Right lobe of liver (tissue), 4 donors: ENCODE results near the gene PEPD.

Experiments
- POLR2A ChIP-seq: fragments of 450-650 bp; IDR thresholded peaks from one replicate; pipeline ENCODE4 v1.6.1; 2017; ENCODE audit warnings: antibody characterized with exemption, mild to moderate bottlenecking
- TF ChIP-seq, protein P1 (sequence below), 4 donors: fragments of 200-600 bp in 3 of 4; fragments of 450-650 bp in 1 of 4; IDR thresholded peaks; one replicate each; pipeline versions ENCODE4 v1.5.1 to v1.8.0; 2016 to 2022; ENCODE audit warnings: antibody characterized with exemption in 4 of 4, mild to moderate bottlenecking in 2 of 4
- donor health status: DM: no; HTN: no; CAD: no.
- donor health status: DM: no; HTN: no; CAD: no.
- donor health status: DM: no; HTN: yes; CAD: no.

DNA sequence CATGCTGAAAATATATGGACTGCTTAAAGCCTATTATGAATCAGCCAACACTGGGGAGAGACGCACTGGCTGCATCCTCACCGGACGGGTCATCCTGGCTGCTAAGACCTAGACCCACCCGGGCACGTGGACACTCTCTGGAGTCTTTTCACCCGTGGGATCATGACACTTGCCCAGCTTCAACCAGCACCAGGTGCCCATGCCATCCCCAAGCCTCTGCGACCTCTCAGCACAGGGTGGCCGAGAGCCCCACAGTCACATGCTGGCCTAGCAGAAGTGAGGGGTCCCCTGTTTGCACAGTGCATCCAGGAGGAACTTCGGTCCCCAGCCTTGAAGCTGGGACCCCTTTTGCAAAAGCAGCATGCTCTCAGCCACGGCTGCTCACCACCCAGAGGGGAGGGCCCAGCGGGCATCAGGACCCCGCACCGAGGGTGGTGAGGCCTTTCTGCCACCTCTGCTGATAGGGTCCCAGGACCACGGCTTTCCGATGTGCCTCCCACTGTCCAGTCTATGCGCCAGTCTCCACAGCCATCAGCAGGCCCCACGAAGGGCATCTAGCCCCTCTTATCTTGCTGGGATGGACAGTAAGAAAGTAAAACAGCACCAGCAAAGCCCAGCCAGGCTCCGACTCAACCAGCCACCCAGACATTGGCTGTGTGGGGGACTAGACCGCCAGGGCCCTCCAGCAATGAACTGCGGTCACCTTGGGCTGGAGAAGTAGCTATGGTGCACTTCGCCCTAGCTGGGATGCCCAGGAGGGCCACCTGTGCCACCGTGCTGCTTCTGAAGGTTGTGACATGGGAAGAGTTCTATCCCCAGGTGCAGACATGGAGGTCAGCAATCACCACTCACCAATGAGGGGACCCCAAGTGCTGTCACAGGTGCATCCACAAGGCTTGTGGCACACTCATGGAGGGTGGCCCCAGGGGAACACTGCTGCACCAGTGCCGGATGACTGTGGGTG lies 75.0 kb downstream of the PEPD start:
- TF ChIP-seq, protein P1, sequence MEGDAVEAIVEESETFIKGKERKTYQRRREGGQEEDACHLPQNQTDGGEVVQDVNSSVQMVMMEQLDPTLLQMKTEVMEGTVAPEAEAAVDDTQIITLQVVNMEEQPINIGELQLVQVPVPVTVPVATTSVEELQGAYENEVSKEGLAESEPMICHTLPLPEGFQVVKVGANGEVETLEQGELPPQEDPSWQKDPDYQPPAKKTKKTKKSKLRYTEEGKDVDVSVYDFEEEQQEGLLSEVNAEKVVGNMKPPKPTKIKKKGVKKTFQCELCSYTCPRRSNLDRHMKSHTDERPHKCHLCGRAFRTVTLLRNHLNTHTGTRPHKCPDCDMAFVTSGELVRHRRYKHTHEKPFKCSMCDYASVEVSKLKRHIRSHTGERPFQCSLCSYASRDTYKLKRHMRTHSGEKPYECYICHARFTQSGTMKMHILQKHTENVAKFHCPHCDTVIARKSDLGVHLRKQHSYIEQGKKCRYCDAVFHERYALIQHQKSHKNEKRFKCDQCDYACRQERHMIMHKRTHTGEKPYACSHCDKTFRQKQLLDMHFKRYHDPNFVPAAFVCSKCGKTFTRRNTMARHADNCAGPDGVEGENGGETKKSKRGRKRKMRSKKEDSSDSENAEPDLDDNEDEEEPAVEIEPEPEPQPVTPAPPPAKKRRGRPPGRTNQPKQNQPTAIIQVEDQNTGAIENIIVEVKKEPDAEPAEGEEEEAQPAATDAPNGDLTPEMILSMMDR (IDR thresholded peaks at IDR 0.05), result no peak
- no peak for TF ChIP-seq POLR2A
